GM20000 (cell line): ENCODE data around the gene TAF12.
"Not testable (repeated sequence)": the region's sequence is repeated elsewhere in the genome, so short reads cannot be mapped to it uniquely, and the experiment has no call there.

Experiments used
- DNase-seq: peaks from one replicate; pipeline ENCODE4 v3.0.0; 2012; ENCODE audit warnings: low spot score
- TF ChIP-seq, protein P1 (sequence below): IDR thresholded peaks from 2 replicates; pipeline ENCODE4 v1.5.1; 2012; ENCODE audit warnings: mild to moderate bottlenecking, control low read depth; ENCODE audit errors: extremely low read depth, missing control alignments

The TAF12 gene

DNA sequence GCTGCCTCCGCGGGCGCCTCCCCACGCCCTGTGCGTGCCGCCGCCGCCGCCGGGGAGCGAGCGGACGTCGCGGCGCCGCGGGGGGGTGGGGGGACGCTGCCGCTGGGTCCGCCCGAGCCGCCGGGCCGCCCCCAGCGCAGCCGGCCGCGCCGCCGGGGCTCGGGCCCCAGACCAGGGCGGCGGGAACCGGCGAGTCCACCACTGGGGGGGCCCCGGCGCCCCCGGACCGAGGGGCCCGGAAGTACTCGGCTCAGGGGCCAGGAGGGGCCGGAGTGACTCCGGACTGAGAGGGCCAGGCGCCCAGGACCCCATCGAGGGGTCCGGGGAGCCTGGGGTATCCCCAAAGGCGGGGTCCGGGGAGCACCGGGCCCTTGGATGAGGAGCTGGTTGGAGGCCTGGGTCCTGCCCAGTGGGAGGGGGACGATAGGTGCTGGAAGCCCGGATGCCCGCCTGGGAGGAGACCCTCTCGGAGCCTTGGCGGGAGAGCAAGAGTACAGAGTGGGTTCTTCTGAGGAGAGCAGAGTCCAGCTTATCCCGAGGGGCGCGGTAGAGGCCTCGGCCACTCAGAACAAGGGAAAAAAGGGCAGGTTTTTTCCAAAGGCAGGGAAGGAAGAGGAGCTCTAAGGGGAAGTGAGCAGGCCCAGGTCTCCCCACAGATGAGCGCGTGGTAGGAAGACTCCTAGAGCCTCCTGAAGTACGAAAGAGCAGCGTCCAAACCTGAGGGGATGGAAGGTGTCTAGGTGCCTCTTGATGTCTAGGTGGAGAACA is 26.3 kb upstream of the TAF12 start:
- peak; percentile 97 for DNase-seq
- TF ChIP-seq, protein P1, sequence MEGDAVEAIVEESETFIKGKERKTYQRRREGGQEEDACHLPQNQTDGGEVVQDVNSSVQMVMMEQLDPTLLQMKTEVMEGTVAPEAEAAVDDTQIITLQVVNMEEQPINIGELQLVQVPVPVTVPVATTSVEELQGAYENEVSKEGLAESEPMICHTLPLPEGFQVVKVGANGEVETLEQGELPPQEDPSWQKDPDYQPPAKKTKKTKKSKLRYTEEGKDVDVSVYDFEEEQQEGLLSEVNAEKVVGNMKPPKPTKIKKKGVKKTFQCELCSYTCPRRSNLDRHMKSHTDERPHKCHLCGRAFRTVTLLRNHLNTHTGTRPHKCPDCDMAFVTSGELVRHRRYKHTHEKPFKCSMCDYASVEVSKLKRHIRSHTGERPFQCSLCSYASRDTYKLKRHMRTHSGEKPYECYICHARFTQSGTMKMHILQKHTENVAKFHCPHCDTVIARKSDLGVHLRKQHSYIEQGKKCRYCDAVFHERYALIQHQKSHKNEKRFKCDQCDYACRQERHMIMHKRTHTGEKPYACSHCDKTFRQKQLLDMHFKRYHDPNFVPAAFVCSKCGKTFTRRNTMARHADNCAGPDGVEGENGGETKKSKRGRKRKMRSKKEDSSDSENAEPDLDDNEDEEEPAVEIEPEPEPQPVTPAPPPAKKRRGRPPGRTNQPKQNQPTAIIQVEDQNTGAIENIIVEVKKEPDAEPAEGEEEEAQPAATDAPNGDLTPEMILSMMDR = no peak

DNA sequence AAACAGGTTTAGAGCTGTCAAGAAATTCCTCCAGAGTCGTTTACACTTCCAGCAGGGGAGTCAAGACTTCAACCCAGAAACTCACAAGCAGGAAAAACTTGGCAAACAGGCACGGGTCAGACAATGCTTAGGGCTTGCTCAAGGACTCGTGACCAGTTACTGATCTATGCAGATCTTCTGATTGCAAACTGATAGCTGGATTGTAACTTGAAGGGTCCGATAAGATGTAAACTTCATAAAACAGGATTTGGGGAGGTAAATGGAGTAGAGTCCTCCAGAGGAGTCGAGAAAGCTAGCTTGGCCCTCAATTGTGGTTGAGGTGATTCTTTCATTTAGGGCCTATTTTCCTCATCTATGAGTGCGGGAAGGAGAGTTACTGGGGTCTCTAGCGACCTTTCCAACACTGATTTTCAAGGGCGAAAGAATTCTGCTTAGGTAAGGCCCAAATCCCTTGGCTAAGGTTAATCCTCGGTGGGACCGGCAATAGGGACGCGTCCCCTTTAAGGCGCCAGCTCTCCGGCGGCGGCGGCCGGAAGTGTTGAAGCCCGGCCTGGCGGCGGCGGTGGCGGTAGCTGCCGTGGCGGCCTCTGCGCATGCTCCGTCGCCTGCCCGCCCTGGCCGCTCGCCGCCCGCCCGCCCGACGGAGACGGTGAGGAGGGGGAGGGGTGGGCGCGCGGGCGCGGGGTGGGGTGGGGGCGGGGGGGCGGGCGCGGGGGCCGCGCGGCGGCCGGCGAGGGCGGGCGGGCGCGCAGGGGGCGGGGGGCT is 25.5 kb upstream of the TAF12 start, which contains the start of gene GMEB1:
TSS of gene GMEB1 (plus strand) at position 594 of the 765 bp plus-strand sequence. CDS start 14,829 bp downstream, outside the sequence.
- TF ChIP-seq, protein P1 = no peak
- peak; percentile 96 for DNase-seq

DNA sequence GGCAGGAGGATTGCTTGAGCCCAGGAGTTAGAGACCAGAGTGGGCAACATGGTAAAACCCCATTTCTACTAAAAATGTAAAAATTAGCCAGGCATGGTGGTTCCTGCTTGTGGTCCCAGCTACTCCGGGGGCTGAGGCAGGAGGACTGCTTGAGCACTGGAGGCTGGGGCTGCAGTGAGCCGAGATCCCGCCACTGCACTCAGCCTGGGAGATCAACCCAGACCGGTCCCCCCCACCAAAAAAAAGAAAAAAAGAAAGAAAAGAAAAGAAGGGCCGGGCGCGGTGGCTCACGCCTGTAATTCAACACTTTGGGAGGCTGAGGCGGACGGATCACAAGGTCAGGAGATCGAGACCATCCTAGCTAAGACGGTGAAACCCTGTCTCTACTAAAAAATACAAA is 23.9 kb upstream of the TAF12 start:
- TF ChIP-seq, protein P1 = no peak
- DNase-seq = no peak

DNA sequence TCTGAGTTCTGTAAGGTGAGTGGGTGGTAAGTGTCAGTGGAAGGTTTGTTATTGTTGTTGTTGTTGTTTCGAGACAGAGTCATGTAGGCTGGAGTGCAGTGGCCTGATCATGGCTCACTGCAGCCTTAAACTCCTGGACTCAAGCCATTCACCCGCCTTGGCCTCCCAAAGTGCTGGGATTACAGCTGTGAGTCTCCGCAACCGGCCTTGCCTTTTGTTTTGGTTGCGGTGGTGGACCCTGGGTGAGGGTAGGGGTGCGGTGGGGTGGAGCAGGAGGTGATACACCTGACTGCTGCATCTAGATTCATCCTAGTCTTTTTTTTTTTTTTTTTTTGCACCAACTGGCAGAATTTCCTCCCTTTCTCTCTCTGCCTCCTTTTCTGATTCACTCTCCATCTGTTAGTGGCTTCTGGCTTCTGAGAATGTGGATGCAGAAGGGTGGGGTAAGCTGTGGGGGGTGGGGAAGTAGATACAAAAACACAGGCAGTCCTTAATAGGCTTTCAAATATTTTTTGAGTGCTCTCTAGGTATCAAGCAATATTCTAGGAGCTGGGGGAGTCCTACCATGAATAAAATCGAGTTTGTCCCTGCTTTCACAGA is 21.1 kb upstream of the TAF12 start:
- no peak for DNase-seq
- TF ChIP-seq, protein P1 = no peak

DNA sequence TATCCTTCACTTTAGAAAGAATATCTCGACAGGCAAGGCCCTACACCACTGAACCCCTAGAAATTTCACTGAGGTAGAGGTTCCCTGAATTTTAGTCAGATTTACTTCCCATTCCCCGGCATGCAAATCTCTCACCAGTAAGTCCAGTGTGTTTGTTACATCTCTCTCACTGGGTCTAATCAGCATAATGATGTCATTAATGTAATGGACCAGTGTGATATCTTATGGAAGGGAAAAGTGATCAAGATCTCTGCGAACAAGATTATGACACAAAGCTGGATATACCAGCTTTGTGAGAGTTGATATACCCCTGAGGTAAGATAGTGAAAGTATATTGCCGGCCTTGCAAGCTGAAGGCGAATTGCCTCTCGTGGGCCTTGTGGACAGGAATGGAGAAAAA is 13.5 kb upstream of the TAF12 start:
- TF ChIP-seq, protein P1 = no peak
- DNase-seq = no peak

DNA sequence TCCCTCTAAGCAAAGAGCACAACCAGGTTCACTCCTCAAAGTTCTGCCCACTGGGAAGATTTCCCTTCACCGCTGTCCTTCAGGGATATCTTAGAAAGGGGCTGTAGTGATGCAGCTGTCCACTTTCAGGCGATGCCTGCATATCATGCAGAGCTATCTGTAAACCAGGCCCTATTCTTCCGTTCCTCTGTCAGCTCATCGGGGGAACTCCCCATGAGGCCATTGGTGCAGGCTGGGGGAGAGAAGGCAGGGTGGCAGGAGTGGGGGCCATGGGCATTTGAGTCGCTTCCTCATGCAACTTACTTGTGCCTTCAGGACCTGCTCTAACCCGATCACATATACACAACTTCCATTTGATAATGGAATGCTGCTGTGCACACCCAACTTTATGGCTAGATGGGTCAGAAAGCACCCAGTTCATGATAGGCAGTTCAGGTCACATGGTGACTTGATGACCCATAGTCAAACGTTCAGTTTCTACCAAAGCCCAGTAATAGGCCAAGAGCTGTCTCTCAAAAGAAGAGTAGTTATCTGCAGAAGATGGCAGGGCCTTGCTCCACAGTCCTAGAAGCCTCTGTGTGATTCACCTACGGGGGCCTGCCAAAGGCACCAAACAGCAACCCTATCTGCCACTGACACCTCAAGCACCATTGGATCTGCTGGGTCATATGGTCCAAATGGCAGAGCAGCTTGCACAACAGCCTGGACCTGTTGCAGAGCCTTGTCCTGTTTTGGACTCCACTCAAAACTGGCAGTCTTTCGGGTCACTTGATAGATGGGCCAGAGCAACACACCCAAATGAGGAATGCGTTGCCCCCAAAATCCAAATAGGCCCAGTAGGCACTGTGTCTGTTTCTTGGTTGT is 12.8 kb upstream of the TAF12 start:
- DNase-seq = not testable (repeated sequence)

DNA sequence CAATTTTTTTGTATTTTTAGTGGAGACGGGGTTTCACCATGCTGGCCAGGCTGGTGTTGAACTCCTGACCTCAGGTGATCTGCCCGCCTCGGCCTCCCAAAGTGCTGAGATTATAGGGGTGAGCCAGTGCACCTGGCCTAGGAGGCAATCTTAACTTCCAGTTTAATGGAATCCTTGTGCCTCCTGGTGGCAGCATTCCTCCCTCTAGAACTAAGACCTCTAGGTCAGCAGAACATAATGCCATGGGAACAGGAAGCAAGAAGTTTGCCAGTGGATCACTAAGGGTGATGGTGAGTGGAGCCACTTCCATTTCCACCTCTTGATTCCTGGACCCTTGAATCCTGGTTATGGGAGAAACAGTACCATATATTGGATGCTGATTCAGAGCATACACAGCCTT is 11.0 kb upstream of the TAF12 start:
- not testable (repeated sequence) for DNase-seq

DNA sequence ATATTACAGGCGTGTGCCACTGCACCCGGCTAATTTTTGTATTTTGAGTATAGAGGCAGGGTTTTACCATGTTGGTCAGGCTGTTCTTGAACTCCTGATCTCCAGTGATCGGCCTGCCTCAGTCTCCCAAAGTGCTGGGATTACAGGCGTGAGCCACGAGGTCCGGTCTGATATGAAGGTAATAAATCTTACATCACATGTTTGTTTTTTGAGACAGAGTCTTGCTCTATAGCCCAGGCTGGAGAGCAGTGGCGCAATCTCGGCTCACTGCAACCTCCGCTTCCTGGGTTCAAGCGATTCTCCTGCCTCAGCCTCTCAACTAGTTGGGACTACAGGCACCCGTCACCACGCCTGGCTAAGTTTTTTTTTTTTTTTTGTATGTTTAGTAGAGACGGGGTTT is 10.2 kb upstream of the TAF12 start:
- not testable (repeated sequence) for DNase-seq
